Loucy (cell line): ENCODE results near the gene FBXO42.

Experiments used
- EZH2phosphoT487 ChIP-seq: fragments of 200-600 bp; IDR thresholded peaks from 2 replicates; pipeline ENCODE4 v1.6.1; 2018; ENCODE audit warnings: antibody characterized with exemption, mild to moderate bottlenecking, moderate library complexity, borderline replicate concordance
- TF ChIP-seq, protein P1 (sequence below): fragments of 200-600 bp; sonication (generic); conservative IDR thresholded peaks from 2 replicates; pipeline ENCODE4 v1.5.1; 2014; ENCODE audit warnings: mild to moderate bottlenecking, antibody characterized with exemption, low read length

DNA sequence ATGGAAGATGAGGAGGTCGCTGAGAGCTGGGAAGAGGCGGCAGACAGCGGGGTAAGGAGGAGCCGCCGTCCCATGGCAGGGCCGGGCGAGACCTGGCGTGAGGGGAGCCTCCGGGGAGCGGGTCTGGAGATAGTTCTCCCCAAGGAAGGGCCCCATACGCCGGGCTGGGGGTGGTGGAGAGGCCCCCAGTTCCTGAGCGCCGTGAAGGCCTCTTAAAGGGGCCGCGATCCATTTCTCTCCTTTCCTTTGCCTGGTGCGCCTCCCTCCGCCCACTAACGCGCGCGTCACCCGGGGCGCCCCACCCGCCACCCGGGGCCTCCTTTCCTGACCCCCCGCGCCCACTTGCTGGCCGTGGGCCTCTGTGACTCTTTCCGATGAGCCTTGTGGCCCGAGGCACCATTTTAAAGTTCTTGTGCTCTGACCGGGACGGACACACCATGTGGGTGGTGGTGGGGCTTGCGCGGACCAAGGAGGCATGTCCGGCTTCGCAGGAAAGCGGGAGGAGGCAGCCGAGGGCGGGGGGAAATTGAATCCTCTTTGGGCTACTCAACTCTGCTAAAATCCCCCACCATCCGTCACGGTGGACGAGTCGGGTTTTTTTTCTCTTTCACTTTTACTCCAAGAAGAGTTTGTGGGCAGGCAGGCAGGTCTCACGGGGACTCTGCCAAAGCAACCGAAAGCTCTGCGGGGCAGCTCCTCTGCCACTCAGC, 15.1 kb upstream of the FBXO42 start:
- TF ChIP-seq, protein P1, sequence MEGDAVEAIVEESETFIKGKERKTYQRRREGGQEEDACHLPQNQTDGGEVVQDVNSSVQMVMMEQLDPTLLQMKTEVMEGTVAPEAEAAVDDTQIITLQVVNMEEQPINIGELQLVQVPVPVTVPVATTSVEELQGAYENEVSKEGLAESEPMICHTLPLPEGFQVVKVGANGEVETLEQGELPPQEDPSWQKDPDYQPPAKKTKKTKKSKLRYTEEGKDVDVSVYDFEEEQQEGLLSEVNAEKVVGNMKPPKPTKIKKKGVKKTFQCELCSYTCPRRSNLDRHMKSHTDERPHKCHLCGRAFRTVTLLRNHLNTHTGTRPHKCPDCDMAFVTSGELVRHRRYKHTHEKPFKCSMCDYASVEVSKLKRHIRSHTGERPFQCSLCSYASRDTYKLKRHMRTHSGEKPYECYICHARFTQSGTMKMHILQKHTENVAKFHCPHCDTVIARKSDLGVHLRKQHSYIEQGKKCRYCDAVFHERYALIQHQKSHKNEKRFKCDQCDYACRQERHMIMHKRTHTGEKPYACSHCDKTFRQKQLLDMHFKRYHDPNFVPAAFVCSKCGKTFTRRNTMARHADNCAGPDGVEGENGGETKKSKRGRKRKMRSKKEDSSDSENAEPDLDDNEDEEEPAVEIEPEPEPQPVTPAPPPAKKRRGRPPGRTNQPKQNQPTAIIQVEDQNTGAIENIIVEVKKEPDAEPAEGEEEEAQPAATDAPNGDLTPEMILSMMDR, result no peak
- no peak for TF ChIP-seq EZH2phosphoT487
